Thymus (tissue), 11 donors: Measurements from ENCODE around the gene C11orf42. TPM values are rescaled to one million over a fixed set of nuclear protein-coding genes. Genes with fewer than 3 reads are reported as not detected.

Source experiments
- DNase-seq, 9 donors: peaks; one replicate each; pipeline ENCODE4 v3.0.0-alpha.2; 2013; ENCODE audit warnings: low spot score in 9 of 9, low read depth in 6 of 9, missing footprints in 1 of 9
- H3K27ac ChIP-seq, 2 donors: one replicate each; pipeline ENCODE4 v1.5.1; 2013; ENCODE audit warnings: control low read depth in 1 of 2, low read depth in 1 of 2, low read length in 1 of 2, mild to moderate bottlenecking in 1 of 2, moderate library complexity in 1 of 2
- H3K27me3 ChIP-seq, 2 donors: one replicate each; pipeline ENCODE4 v1.5.1; 2013; ENCODE audit warnings: low read length in 1 of 2; ENCODE audit not compliant: control insufficient read depth in 2 of 2, insufficient read depth in 1 of 2
- H3K36me3 ChIP-seq, 2 donors: one replicate each; pipeline ENCODE4 v1.5.1; 2013; ENCODE audit warnings: low read length in 1 of 2, mild to moderate bottlenecking in 1 of 2, moderate library complexity in 1 of 2; ENCODE audit not compliant: control insufficient read depth in 2 of 2, insufficient read depth in 2 of 2
- H3K4me1 ChIP-seq, 2 donors: one replicate each; pipeline ENCODE4 v1.5.1; 2013; ENCODE audit warnings: low read length in 2 of 2; ENCODE audit not compliant: control insufficient read depth in 2 of 2, insufficient read depth in 2 of 2
- H3K4me3 ChIP-seq, 2 donors: one replicate each; pipeline ENCODE4 v1.5.1; 2013; ENCODE audit warnings: low read length in 2 of 2, control low read depth in 1 of 2, mild to moderate bottlenecking in 1 of 2
- H3K9me3 ChIP-seq, 2 donors: one replicate each; pipeline ENCODE4 v1.5.1; 2013; ENCODE audit warnings: low read length in 1 of 2, mild to moderate bottlenecking in 1 of 2; ENCODE audit not compliant: control insufficient read depth in 2 of 2, insufficient read depth in 1 of 2
- WGBS: extraction: QIAGEN DNeasy Blood & Tissue Kit; methylation state at CpG from one replicate; pipeline ENCODE4 v1.1.7; 2013; 5-methylcytosine and 5-hydroxymethylcytosine counted together
- polyA plus RNA-seq: library from polyadenylated mRNA; stranded (reverse); fragments of 200-250 nt; gene quantifications from one replicate; pipeline ENCODE4 v1.2.3, GENCODE V29; 2013
- total RNA-seq: library from RNA; stranded (reverse); fragments of 120-200 nt; gene quantifications from one replicate; pipeline ENCODE4 v1.2.4, GENCODE V29; 2013
- donor health status: healthy.

Gene C11orf42
- total and polyA plus RNA-seq, 2 donors: not detected

DNA sequence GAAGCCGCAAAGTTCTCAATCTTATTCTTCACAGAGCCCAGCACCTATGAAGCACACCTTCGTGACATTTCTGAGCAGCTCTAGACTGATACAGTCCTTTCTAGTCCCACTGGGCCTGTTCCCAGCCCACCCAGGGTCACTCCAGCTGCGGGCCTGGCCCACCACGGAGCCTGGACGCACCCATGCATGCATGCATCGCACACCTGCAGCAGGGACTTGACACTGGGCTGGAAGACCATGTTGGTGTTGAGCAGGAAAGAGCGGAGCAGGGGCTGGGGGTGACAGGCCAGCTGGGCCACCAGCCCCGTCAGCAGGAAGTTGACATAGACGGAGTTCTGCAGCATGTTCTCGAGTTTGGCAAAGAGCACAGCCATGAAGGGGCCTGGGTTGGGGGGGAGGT lies 9.2 kb downstream of the C11orf42 start:
- H3K4me1 ChIP-seq: no peaks in the 10 kb centered on the region
- H3K4me3 ChIP-seq: no peak overlapping the region
- H3K27ac ChIP-seq: no peak overlapping the region
- 98% methylated on average over 10 of the region's 10 CpGs for WGBS
- H3K27me3 ChIP-seq: no peaks in the 10 kb centered on the region
- H3K9me3 ChIP-seq: no peaks in the 10 kb centered on the region
- H3K36me3 ChIP-seq: peaks cover 58 to 65% of the 10 kb centered on the region in 2 donors
- DNase-seq: no peak

- no peak overlapping the region for H3K27ac ChIP-seq
These were observed 11.1 kb downstream of the C11orf42 start for GRCh38 chr11:6216501-6216900.

DNA sequence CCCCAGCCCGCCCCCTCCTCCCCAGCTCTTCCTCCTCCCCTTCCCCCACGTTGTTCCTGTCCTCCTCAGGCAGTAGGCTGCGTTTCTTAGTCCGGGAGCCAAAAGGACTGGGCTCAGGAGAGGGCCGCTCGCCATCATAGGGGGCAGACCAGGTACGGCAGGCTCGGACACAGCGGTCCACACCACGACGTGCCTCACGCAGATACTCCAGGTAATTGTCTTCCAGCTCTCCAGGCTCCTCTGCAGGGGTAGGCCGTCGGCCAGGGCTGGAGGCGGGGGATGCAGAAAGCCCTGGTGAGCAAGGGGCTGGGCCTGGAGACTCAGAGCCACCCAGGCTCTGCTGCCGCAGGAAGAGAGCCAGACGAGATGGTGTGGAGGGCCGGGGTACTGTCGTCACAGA lies 12.4 kb downstream of the C11orf42 start:
- H3K4me1 ChIP-seq: no peaks in the 10 kb centered on the region
- H3K4me3 ChIP-seq: no peak overlapping the region
- no peaks in the 10 kb centered on the region for H3K9me3 ChIP-seq
- 98% methylated on average over 19 of the region's 19 CpGs for WGBS
- no peak overlapping the region for H3K27ac ChIP-seq
- H3K36me3 ChIP-seq: peaks cover 58 to 62% of the 10 kb centered on the region in 2 donors
- no peaks in the 10 kb centered on the region for H3K27me3 ChIP-seq
- DNase-seq: no peak

More at GRCh38 chr11:6216501-6216900, 11.1 kb downstream of the C11orf42 start:
- Histone ChIP-seq H3K4me3 (no peak overlapping the region), H3K36me3 (peaks cover 53 to 58% of the 10 kb centered on the region in 2 donors), H3K9me3 (no peaks in the 10 kb centered on the region), H3K27me3 (no peaks in the 10 kb centered on the region), H3K4me1 (no peaks in the 10 kb centered on the region)
- no peak for DNase-seq
- WGBS: 98% methylated on average over 4 of the region's 4 CpGs

GRCh38 chr11:6219359-6219758 lies 14.0 kb downstream of the C11orf42 start:
- no peak for DNase-seq
- H3K27ac ChIP-seq: no peak overlapping the region
- WGBS: 90% methylated on average over 2 of the region's 2 CpGs
- no peak overlapping the region for H3K4me3 ChIP-seq
- no peaks in the 10 kb centered on the region for H3K27me3 ChIP-seq
- no peaks in the 10 kb centered on the region for H3K4me1 ChIP-seq
- H3K36me3 ChIP-seq: peaks cover 66 to 75% of the 10 kb centered on the region in 2 donors
- H3K9me3 ChIP-seq: no peaks in the 10 kb centered on the region

DNA sequence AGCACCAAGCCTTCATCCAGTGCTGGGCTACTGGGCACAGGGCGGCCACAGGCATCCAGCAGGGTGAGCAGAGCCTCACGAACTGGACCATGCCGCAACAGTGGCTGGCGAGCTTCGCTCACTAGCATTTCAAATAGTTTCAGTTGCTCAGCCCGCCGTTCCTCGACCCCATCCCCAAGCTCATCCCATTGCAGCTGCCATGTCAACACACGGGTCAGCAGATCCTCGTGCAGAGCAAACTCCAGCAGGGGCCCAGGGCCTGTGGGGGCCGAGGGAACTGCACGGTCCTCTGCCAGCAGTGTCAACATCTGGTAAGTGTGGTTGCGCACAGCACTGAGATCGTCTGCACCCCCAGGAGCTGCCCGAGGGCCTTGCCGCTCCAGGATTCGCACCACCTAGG lies 18.5 kb downstream of the C11orf42 start:
- H3K9me3 ChIP-seq: no peaks in the 10 kb centered on the region
- H3K4me1 ChIP-seq: no peaks in the 10 kb centered on the region
- H3K27me3 ChIP-seq: no peaks in the 10 kb centered on the region
- no peak overlapping the region for H3K27ac ChIP-seq
- H3K4me3 ChIP-seq: no peak overlapping the region
- no peak for DNase-seq
- H3K36me3 ChIP-seq: peaks cover 34 to 48% of the 10 kb centered on the region in 2 donors
- WGBS: 98% methylated on average over 17 of the region's 17 CpGs

GRCh38 chr11:6224421-6224820 lies 19.1 kb downstream of the C11orf42 start:
- Histone ChIP-seq H3K27ac (no peak overlapping the region), H3K27me3 (no peaks in the 10 kb centered on the region), H3K4me1 (no peaks in the 10 kb centered on the region), H3K36me3 (peaks cover 32 to 44% of the 10 kb centered on the region in 2 donors), H3K4me3 (no peak overlapping the region), H3K9me3 (no peaks in the 10 kb centered on the region)
- no peak for DNase-seq
- WGBS: over 99% methylated on average over 3 of the region's 3 CpGs

GRCh38 chr11:6225024-6225423 lies 19.7 kb downstream of the C11orf42 start:
- Histone ChIP-seq H3K36me3 (peaks cover 31 to 41% of the 10 kb centered on the region in 2 donors), H3K27me3 (no peaks in the 10 kb centered on the region), H3K27ac (no peak overlapping the region), H3K4me3 (no peak overlapping the region), H3K4me1 (peaks cover 2% of the 10 kb centered on the region in 2 donors), H3K9me3 (no peaks in the 10 kb centered on the region)
- 98% methylated on average over 1 of the region's 1 CpG for WGBS
- no peak for DNase-seq

DNA sequence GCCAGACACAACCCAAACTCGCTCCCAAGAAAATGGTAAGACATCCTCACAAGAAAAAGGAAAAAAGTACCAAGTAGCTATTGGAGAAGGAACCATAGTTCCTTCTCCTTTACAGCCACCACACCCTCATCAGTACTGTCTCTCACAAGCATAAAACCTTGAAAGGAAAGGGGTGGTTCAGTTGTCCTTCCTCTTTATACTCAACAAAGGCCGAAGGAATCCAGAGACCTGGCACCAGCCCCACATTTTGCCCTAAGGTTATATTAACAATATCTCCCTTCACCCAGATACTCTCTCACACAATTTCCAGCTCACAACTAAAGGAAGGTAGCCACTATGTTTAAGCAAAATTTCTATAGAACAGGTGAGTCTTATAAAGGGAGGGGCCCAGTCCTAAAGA lies 20.5 kb downstream of the C11orf42 start:
- Histone ChIP-seq H3K36me3 (peaks cover 27 to 36% of the 10 kb centered on the region in 2 donors), H3K27ac (no peak overlapping the region), H3K9me3 (no peaks in the 10 kb centered on the region), H3K4me1 (peaks cover 3 to 4% of the 10 kb centered on the region in 2 donors), H3K27me3 (no peaks in the 10 kb centered on the region), H3K4me3 (no peak overlapping the region)
- 61% methylated on average over 2 of the region's 2 CpGs for whole genome bisulfite sequencing
- DNase-seq: no peak

- Histone ChIP-seq H3K27me3 (no peaks in the 10 kb centered on the region), H3K36me3 (peaks cover 9 to 10% of the 10 kb centered on the region in 2 donors), H3K9me3 (no peaks in the 10 kb centered on the region), H3K4me3 (no peak overlapping the region), H3K27ac (no peak overlapping the region), H3K4me1 (peaks cover 3 to 4% of the 10 kb centered on the region in 2 donors)
- DNase-seq: no peak
- WGBS: 76% methylated on average over 3 of the region's 3 CpGs
These were observed 23.2 kb downstream of the C11orf42 start for GRCh38 chr11:6228520-6228919.

DNA sequence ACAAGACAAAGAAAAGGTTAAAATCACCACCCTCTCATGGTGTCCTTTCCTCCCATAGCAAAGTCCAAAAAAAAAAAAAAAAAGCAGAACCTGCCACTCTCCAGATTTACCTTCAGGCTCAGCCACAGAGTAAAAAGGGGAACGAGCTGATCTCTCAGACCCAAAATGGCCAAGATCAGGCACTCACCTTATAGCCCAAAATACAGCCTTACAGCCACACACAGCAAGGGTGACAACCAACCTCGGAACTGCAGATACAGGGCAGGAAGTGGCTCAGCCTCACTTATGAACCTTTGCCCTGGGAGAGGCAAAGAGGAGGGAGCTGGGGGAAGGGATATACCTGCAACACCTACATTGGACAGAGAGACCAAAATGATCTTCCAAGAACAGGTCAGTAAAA lies 24.6 kb downstream of the C11orf42 start:
- H3K27me3 ChIP-seq: no peaks in the 10 kb centered on the region
- peaks cover 10 to 11% of the 10 kb centered on the region in 2 donors for H3K4me1 ChIP-seq
- DNase-seq: peak in 1 of 9 donors; percentile 25
- no peaks in the 10 kb centered on the region for H3K36me3 ChIP-seq
- no peaks in the 10 kb centered on the region for H3K9me3 ChIP-seq
- H3K27ac ChIP-seq: no peak overlapping the region
- 26% methylated on average over 2 of the region's 2 CpGs for WGBS
- H3K4me3 ChIP-seq: no peak overlapping the region
